22Rv1 (cell line): ENCODE measurements around the gene CAP2.
A peak's percentile ranks its signal among the peaks of the same experiment; 100 is the strongest.

Experiments
- H3K27ac ChIP-seq: fragments of 450-650 bp; 2 replicates; pipeline ENCODE4 v1.5.1; 2017
- CTCF ChIP-seq: fragments of 450-650 bp; IDR thresholded peaks from 2 replicates; pipeline ENCODE4 v1.5.1; 2017; ENCODE audit warnings: mild to moderate bottlenecking
- ZFX ChIP-seq: fragments of 450-650 bp; IDR thresholded peaks from 2 replicates; pipeline ENCODE4 v1.6.1; 2017; ENCODE audit warnings: antibody characterized with exemption, borderline replicate concordance

Gene CAP2

GRCh38 chr6:17474289-17474688 lies 80.9 kb downstream of the CAP2 start:
- H3K27ac ChIP-seq: no peak overlapping the region
- no peak for TF ChIP-seq CTCF
- TF ChIP-seq ZFX: no peak

- H3K27ac ChIP-seq: no peak overlapping the region
- TF ChIP-seq CTCF (no peak), ZFX (no peak)
Measured at GRCh38 chr6:17475606-17476244, 82.3 kb downstream of the CAP2 start.

- TF ChIP-seq ZFX: no peak
- no peak for TF ChIP-seq CTCF
- no peak overlapping the region for H3K27ac ChIP-seq
Measured at GRCh38 chr6:17476511-17476910, 83.1 kb downstream of the CAP2 start.

GRCh38 chr6:17477356-17477755 lies 84.0 kb downstream of the CAP2 start:
- no peak overlapping the region for H3K27ac ChIP-seq
- TF ChIP-seq ZFX: no peak
- no peak for TF ChIP-seq CTCF

GRCh38 chr6:17478223-17478907 lies 85.0 kb downstream of the CAP2 start:
- TF ChIP-seq ZFX: no peak
- TF ChIP-seq CTCF: no peak
- 0 out of 2 replicates have a peak overlapping the region, but pooled peaks have one; percentile 12 for H3K27ac ChIP-seq

GRCh38 chr6:17478946-17479345 lies 85.6 kb downstream of the CAP2 start:
- TF ChIP-seq ZFX: no peak
- TF ChIP-seq CTCF: no peak
- no peak overlapping the region for H3K27ac ChIP-seq

- TF ChIP-seq CTCF (no peak), ZFX (no peak)
- H3K27ac ChIP-seq: no peak overlapping the region
Measured at GRCh38 chr6:17480476-17480875, 87.1 kb downstream of the CAP2 start.
